Kidney epithelial cell (primary cell): ENCODE data around the gene CYBRD1. TPM values are rescaled to one million over a fixed set of nuclear protein-coding genes. Genes with fewer than 3 reads are reported as not detected.

Source experiments
- DNase-seq: peaks from one replicate; pipeline ENCODE4 v3.0.0-alpha.2; 2010; ENCODE audit warnings: low read depth
- H3K27me3 ChIP-seq: 2 replicates; pipeline ENCODE4 v1.6.0; 2011; ENCODE audit warnings: low read length; ENCODE audit not compliant: control insufficient read depth, insufficient read depth
- H3K36me3 ChIP-seq: 2 replicates; pipeline ENCODE4 v1.5.1; 2011; ENCODE audit warnings: low read length; ENCODE audit not compliant: control insufficient read depth, insufficient read depth
- H3K4me3 ChIP-seq: 2 replicates; pipeline ENCODE4 v1.5.1; 2011; ENCODE audit warnings: low read depth, mild to moderate bottlenecking, control low read depth, low read length
- CTCF ChIP-seq: IDR thresholded peaks from 2 replicates; pipeline ENCODE4 v1.5.1; 2011; ENCODE audit warnings: mild to moderate bottlenecking, moderate library complexity, low read length, control low read depth, inconsistent platforms; ENCODE audit not compliant: insufficient read depth, poor library complexity, severe bottlenecking
- total RNA-seq: library from RNA; depleted of rRNA; stranded (reverse); fragments of >200 nt; gene quantifications from 2 replicates; pipeline ENCODE4 v1.2.3, GENCODE V29; 2015

Gene CYBRD1
- total RNA-seq, 1 donor from 2014 or later, result 6.8 TPM

GRCh38 chr2:171520471-171520870 is 1.8 kb upstream of the CYBRD1 start:
- no peak overlapping the region for H3K4me3 ChIP-seq
- no peak for TF ChIP-seq CTCF

GRCh38 chr2:171521361-171522051 is 768 bp upstream of the CYBRD1 start:
- H3K36me3 ChIP-seq, result no peaks in the 10 kb centered on the region
- H3K27me3 ChIP-seq, result no peaks in the 10 kb centered on the region
- H3K4me3 ChIP-seq, result peak overlapping the region; percentile 68
- TF ChIP-seq CTCF, result no peak
- DNase-seq, result no peak

More at GRCh38 chr2:171520471-171520870, 1.8 kb upstream of the CYBRD1 start:
- DNase-seq, result no peak
- H3K27me3 ChIP-seq, result no peaks in the 10 kb centered on the region
- H3K36me3 ChIP-seq, result no peaks in the 10 kb centered on the region

GRCh38 chr2:171522788-171523087 is 464 bp downstream of the CYBRD1 start:
- Histone ChIP-seq H3K4me3 (peak overlapping the region; percentile 68), H3K27me3 (no peaks in the 10 kb centered on the region), H3K36me3 (no peaks in the 10 kb centered on the region)
- DNase-seq, result no peak
- TF ChIP-seq CTCF, result no peak

GRCh38 chr2:171523088-171524017 is 1.1 kb downstream of the CYBRD1 start:
- Histone ChIP-seq H3K36me3 (no peaks in the 10 kb centered on the region), H3K27me3 (no peaks in the 10 kb centered on the region), H3K4me3 (peak overlapping the region; percentile 68)
- DNase-seq, result no peak
- no peak for TF ChIP-seq CTCF

GRCh38 chr2:171524018-171524401 is 1.7 kb downstream of the CYBRD1 start:
- H3K27me3 ChIP-seq, result no peaks in the 10 kb centered on the region
- no peak for DNase-seq
- no peaks in the 10 kb centered on the region for H3K36me3 ChIP-seq
- peak overlapping the region; percentile 68 for H3K4me3 ChIP-seq
- TF ChIP-seq CTCF, result no peak

GRCh38 chr2:171529914-171530313 is 7.6 kb downstream of the CYBRD1 start:
- peak; percentile 55 for TF ChIP-seq CTCF
- H3K27me3 ChIP-seq, result no peaks in the 10 kb centered on the region
- no peak overlapping the region for H3K4me3 ChIP-seq
- no peak for DNase-seq
- no peaks in the 10 kb centered on the region for H3K36me3 ChIP-seq
